ENCODE data around the gene IPPK.
A peak's percentile ranks its signal among the peaks of the same experiment; 100 is the strongest.
"Not testable (repeated sequence)": the region's sequence is repeated elsewhere in the genome, so short reads cannot be mapped to it uniquely, and the experiment has no call there.

The IPPK gene

DNA sequence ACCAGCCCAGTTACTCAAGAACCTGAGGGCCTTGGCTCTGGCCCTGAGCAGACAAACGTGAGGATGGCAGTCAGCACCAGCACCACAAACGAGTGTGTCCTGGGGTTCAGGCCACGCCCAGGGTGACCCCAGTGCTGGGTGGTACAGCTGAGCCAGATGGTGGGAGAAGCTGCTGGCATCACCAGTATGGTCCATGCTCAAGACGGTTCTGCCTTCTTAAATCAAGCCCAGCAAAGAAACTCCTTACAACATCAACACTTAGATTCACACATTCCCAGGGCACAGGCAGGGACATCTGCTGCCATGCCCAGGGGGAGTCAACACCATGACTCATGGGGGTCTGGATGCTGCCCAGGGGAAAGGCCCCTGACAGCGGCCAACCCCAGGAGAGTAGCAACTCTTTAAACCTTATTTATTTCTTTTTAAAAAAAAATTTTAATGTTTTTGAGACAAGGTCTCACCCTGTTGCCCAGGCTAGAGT is 31.3 kb downstream of the IPPK start:
- no peak for DNase-seq (ENCODE audit: low read depth in 2 of 2)

DNA sequence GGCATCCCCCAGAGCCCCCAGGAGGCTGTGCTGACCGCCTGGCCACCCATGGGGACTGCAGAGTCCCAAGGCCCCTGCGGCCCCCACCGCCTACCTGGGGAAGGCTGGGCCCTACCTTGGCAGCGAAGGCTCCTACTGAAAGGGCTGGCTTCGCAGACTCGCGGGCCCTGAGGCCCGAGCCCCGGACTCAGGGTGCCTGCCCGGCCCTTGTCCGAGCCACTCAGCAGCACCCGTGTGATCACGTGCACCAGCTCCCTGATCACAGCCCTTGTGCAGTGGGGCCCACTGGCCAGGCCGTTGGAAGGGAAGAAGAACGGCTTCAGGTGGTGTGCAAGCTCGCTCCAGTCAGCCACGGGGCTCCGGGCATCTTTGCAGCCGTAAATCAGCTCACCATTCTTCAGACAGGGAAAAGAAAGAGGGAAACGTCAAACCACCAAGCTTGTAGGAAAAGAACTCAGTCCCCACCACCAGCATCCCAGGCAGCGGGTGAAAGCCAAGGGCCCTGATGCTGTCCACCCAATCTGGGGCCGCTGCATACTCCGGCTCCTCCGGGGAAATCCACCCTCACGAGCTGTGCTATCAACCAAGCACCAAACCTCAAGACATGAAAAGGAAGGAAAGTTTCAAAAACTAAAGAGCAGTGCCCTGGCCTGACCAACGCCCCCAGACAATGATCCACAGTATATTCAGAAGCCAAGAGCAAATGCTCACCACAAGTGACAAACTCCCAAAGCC is 31.9 kb downstream of the IPPK start:
- no peak for DNase-seq (ENCODE audit: low read depth in 2 of 2)

DNA sequence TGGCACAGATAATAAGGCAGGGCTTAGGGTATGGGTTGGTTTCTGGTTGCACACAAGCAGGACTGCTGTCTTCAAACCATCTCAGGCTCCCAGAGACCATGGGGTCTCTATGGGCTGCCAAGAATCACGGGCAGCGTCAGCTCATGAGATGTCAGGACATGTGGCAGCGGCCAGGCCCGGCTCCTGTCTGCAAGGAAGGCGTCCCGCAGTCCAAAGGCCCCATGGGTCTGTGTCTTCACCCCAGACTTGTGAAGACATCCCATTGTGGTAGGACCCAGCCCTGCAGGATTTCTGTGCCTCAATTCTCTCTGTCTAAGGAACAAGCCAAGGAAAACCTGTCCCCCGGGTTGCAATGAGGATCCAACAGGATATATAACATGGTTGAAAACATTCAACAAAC is 32.6 kb downstream of the IPPK start:
- no peak for DNase-seq (ENCODE audit: low read depth in 2 of 2)

DNA sequence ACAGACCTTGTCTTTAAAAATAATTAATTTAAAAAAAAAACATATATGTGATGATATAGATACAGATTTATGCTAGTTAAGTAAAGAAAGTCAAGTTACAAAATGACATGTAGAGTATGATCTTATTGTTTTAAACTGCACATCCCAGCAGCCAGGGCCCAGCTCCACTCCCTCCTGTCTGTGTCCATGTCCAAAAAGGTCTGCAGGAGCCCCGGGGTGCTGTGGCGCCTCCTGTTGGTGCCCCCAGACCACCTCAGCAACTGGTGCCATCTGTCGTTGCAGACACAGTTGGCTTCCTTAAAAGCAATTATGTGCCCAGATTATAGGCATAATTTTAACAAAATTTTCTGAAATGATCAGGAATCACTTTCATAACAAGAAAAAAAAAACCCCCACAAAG is 33.3 kb downstream of the IPPK start:
- DNase-seq (ENCODE audit: low read depth in 2 of 2), result no peak

DNA sequence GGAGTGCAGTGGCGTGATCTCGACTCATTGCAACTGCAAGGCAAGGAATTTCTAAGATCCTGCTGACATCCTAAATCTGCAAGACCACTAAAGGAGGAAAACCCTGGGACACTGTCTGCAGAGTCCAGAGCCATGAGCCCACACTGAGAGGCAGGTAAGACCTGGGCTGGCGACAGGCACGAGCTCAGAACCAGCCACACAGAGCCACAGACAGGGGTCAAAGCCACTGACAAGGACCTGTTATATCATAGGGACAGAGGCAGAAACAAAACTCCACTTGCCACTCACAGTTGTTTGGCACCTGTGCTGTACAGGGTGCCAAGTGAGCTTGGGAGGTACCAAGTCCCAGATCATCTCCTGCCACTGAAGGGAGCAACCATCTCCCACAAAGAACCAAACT is 34.2 kb downstream of the IPPK start:
- no peak for DNase-seq (ENCODE audit: low read depth in 2 of 2)

DNA sequence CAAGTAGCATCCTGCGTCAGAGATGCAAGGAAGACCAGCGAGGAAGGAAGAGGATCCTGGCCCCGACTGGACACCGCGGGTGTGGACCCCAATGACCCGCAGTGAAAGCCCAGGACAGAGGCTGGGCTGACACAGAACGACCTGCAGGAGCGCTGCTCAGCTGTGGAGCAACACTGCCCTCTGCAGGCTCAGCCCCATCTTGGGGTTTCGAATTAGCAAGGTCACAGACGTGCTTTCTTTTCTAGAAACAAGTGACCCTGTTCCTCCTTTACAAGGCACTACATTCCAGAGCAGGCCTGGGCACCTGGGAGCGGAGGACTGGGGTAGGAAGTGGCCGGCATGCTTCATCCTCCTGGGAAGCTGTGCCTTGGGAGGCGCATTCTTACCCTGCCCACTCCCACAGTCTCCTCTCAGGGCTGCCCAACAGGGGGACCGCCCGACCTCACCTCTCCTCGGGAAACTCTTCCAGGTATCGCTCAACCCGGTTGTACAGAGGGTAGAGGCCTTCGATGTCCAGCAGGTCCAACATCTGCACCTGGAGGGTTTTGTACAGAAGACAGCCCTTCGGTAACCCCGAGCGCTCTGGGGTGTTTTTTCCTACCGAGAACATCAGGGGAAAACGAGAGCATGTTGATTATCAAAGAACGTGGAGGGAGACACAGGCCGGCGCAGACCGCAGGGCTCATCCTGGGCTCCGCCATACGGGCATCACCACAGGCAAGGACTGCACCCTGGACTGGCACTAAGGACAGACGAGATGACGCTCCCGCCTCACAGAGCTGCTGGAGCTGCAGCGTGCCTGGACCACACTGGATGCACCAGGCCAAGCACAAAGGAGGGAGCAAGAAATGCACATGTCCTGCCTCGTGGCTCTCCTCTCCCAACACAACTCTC is 35.0 kb downstream of the IPPK start:
- peak; percentile 54 to 57 for DNase-seq (ENCODE audit: low read depth in 2 of 2)

DNA sequence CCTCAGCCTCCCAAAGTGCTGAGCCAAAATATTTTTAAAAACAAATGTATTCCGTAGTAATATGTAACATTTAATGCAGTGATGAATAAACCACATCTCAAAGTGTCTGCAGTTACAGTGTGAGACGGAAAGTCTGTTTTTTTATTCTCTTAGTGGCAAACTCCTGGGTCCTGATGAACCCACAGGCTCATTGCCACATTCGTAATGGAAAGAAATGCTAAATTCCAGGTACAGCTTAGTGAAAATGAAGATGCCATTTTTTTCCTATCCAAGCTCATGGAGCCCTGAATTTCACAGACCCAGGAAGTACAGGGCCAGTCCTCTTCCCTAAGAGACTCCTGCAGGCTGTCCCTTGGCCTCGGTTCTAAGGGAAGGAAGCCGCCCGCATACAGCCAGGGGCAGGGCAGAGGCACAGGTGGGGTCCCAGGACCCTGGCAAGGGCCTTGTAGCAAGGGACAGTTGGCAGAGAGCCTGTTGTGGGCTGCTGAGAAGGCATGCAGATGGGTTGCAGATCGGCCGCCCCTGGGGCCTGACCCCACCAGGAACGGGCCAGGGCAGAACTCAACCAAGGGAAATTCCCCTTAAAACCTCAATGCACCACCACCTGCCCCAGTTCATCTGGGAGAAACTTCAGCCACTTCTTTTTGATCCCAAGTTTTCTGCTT is 36.2 kb downstream of the IPPK start:
- DNase-seq (ENCODE audit: low read depth in 2 of 2), result no peak

DNA sequence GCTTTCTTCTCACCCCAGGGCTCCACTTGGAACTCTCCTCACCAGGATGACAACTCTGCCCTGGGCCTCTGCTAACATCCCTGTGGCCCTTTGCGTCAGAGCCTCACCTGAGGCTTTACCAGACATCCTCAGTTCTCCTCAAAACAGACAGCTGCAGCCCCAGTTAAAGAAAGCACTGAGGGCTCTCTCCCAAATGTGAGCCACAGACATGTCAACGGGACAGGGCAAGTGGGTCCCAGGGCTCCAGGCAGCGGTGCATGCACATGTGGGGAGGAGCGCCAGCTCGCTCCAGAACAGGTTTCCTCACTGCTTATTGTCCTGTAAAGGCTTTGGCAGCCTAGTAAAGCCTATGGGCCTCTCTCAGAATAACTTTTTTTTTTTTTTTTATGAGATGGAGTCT is 37.3 kb downstream of the IPPK start:
- no peak for DNase-seq (ENCODE audit: low read depth in 2 of 2)

DNA sequence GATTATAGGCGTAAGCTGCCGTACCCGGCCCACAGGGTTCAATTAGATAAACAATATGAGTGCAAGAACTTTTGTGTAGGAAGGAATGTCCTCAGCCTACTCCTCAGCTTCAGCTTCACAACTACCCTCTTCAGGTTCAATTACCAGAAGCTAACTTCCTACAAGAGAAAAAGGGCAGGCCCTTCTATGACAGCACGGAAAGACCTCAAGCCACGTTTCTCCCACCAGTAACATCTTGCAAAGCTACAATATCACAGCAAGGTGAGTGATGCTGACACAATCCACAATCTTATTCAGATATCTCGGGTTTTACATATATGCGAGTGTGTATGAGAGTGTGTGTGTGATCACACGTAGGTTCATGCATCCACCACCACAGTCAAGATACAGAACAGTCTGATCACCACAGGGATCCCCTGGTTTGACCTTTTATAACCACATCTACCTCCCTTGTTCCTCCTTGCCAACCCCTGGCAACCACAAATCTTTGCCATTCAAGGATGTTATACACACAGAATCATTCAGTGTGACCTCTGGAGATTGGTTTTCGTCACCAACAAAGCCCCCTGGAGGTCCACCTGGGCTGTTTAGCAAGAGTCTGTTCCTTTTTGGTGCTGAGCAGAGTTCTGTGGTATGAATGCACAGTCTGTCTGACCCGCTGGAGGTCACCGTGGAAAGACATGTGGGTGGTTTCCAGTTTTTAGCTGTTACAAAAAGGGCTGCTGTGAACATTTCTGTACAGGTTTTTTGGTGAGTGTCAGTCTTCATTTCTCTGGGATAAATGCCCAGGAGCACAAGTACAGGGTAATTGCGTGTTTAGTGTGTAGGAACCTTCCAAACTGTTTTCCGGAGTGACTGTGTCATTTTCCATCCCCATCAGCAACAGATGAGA is 38.2 kb downstream of the IPPK start:
- peak; percentile 14 for DNase-seq (ENCODE audit: low read depth in 2 of 2)

DNA sequence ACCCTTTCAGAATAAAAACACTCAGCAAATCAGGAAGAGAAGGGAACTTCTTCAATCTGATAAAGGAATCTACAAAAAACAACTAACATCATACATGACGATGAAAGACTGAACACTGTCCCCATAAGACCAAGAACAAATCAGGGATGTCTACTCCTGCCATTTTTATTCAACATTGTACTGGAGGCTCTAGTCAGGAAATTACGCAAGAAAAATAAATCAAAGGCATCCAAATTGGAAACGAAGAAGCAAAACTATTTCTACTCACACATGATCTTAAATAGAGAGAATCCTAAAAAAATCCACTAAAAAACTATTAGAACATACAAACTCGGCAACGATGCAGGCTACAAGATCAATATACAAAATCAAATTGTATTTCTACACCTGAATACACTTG is 42.3 kb downstream of the IPPK start:
- DNase-seq (ENCODE audit: low read depth in 2 of 2), result no peak

DNA sequence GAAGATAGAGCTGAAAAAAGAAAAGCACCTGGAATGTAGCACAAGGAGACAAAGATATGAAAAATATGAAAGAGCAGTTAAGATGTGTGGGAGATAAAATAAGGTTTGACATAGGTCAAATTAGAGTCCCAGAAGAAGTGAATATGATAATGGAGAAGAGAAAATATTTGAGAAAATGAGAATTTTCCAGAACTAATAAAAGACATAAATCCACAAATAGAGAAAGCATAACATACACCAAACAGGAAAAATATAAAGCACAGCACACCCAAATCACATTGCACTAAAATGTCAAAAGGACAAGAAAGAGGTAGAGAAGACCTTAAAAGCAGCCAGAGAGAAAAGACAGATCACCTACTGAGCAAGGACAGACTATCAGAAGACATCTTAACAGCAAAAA is 43.4 kb downstream of the IPPK start:
- DNase-seq (ENCODE audit: low read depth in 2 of 2), result no peak

DNA sequence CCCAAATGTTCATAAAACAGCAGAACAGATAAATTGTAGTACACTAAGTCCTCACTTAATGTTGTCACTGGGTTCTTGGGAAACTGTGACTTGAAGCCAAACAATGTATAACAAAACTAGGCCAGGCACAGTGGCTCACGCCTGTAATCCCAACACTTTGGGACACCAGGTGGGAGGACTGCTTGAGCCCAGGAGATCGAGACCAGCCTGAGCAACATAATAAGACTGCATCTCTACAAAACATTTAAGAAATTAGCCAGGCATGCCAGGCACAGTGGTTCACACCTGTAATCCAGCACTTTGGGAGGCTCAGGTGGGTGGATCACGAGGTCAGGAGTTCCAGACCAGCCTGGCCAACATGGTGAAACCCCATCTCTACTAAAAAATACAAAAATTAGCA is 46.0 kb downstream of the IPPK start:
- not testable (repeated sequence) for DNase-seq (ENCODE audit: low read depth in 2 of 2)

DNA sequence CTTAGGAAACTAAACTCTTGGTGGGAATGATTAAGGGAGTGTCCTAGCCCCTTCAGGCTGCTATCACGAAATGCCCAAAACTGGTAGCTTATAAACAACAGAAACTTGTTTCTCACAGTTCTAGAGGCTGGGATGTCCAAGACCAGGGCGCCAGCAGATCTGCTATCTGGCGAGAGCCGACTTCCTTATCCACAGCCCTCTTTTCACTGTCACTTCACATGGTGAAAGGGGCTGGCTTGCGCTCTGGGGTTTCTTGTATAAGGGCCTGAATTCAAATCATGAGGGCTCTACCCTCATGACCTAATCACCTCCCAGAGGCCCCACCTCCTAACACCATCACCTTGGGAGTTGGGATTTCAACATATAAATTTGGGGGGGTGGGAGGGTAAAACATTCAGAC is 49.1 kb downstream of the IPPK start:
- DNase-seq (ENCODE audit: low read depth in 2 of 2), result no peak

DNA sequence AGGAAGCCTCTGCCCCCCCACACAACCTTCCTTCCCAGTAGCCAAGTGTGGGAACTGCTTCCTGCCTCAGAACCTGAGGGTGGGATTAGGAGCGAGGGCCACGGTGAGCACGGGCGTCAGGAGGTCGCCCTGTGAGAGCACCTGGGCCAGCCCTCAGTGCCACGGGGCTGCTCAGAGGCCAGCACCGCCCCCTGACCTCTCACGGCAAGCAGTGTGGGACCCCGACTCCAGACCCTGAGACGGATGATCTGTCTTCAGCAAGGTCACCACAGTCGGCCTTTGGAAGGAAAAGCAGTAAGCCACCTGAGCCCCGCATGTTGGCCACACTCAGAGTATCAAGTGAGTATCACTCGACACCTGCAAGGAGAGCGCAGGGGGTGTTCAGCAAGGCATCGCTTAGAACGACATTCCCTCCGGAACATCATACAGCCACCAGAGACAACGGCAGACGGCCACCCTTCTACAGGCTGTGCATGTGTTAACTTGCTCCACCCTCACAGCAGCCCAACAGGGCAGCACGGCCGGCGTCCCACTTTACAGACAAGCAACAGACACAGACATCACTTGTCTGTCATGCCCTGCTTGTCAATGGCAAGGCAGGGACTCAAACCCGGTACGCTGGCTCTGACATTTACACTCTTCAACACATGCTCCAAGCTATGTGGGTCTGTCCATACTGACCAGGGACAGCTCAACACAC is 50.2 kb downstream of the IPPK start:
- DNase-seq (ENCODE audit: low read depth in 2 of 2), result no peak

DNA sequence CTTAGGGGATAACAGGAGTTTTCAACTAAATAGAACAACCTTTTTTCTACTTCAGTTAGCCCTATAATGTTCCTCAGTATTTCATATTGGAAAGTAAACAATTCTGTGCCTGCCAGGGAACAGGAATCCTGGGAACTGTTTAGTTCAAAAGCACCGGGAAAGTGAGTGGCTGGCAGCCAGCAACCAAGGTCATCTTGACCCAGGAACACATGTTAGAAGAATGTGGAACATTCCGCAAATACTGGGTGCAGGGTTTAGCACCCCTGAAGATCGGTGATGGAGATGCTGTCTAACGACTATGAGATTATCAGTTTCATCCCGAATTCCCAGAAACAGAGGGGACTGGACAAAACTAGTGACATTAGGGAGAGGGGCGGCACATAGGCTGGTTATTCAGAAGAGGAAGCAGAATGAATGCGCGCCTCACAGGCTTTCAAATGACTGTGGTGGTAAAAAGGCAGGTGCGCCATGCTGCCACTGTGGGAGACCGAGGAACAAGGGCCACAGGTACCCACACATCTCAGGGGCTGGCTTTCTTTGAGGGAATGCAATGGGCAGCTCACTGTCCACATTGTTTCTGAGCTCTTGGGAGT is 51.2 kb downstream of the IPPK start:
- no peak for DNase-seq (ENCODE audit: low read depth in 2 of 2)

DNA sequence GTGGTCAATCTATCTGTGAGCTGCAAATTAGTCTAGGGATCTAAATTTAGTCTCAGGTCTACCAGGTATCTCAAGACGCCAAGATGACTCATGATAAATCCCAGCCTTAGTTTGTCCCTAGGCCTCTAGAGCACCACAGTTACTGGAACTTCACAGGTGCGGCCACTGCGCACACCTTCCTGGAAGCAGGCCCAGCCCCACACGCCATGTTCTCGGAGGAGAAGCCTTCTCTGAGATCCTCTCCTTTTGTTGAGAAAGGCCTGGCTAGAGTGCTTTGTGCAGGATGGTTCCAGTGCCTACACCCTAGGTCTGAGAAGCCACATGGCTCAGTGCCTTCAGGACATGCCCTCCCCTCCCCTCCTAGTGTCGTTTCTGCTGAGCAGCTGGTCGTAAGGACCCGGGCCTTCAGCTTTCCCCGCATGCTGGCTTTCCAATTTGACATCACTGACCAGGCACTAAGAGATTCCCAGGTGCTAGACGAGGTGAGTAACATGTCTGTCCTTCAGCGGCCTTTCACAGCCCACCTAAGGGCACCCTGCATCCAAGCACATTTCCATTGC is 51.9 kb downstream of the IPPK start:
- DNase-seq (ENCODE audit: low read depth in 2 of 2), result no peak

DNA sequence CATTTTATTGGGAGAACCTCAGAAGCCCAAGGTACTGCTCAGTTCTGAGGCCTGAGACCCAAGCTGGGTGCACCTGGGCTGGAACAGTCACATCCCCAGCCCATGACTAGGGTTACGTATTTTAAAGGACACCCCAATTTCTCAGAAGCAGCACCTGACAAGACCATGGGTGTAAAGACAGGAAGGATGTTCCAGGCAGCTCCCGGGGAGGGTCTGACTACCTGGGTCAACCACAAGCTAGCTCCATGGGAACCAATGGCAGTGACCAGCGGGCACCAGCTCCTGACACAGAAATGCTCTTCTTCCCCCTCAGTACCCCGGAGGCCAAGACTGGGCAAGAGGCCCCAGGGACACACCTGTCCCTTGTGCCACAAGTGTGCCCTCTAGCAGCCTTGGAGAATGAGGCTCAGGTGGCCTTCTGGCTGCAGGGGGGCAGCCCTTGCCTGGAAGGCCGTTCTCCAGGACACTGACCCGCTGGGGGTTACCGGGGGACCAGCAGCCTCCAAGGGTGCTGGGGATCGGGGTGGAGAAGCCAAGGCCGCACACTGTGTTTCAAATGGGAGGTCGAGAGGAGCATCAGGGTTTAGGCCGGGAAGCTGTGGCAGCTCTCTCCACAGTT is 52.6 kb downstream of the IPPK start:
- no peak for DNase-seq (ENCODE audit: low read depth in 2 of 2)

DNA sequence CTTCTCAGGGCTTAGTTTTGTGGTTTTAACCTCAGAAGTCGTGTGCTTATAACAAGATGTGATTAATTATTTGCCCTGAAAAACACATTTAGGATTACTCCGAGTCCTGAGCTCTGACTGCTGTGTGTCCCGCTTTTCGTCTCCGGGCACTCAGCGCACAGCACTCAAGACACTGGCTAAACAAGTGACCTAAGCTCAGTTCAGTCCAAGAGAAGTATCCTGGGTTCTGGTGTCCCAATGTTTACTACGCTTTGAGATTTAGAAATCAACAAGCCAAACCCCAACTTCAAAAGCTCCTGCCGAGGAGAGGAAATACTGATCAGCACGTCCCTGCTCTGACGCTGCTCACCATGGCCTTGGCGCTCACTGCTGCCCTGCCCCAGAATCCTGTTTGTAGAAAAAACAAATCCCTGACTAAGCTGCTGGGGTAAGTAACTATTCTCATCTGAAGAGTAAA is 53.2 kb downstream of the IPPK start:
- DNase-seq (ENCODE audit: low read depth in 2 of 2), result no peak

DNA sequence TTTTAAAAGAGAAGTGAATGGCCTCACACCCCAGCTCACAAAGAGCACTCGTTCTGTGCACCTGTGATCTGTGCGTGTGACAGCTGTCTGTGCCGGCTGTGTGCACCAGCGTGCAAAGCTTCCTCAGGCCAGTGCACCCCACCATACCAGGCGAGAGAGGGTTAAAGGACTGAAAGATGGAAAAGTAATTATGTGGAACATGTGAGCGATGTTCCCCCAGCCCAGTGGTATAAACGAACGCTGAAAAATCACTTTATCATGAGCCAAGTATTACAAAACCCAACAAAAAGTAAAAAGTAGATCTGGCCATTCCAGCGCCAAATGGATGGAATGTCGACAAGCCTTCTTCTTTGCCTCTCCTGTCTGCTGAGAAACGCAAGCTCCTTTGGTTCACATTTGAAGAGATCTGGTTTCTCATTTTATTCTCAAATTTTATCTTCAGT is 53.7 kb downstream of the IPPK start:
- no peak for DNase-seq (ENCODE audit: low read depth in 2 of 2)

DNA sequence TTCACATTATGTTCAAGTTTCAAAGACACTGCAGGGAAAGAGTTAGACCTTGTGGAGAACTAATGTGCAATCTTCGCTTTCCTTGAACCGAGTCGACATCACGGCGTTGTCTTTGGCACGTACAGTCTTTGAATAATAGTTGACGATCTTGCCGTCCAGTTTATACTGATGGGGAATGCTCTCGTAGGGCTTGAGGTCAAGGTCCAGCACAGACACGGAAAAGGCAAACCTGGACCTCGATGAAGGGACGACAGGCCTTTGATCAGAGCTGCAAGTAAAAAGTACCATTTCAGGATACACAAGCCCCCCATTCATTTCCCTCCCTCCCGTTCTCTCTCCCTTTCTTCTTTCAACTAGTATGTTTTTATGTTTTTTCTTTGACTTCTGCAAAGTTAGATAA is 54.1 kb downstream of the IPPK start:
- no peak for DNase-seq (ENCODE audit: low read depth in 2 of 2)
